Mesothelial cell of epicardium (in vitro differentiated cells): ENCODE results near the gene U2SURP. TPM values are rescaled to one million over a fixed set of nuclear protein-coding genes. Genes with fewer than 3 reads are reported as not detected.

Source experiments
- DNase-seq, 2 experiments: peaks; one replicate each; pipeline ENCODE4 v3.0.0; 2021; ENCODE audit warnings: low spot score in 2 of 2; ENCODE audit not compliant: unreplicated experiment in 2 of 2
- H3K27ac Mint-ChIP-seq: 2 replicates; pipeline ENCODE4 v1.8.0; 2021; ENCODE audit warnings: mixed read lengths
- H3K27me3 Mint-ChIP-seq: 2 replicates; pipeline ENCODE4 v1.8.0; 2021; ENCODE audit warnings: low read depth, mixed read lengths
- H3K36me3 Mint-ChIP-seq: 2 replicates; pipeline ENCODE4 v1.8.0; 2021; ENCODE audit warnings: mixed read lengths
- H3K4me1 Mint-ChIP-seq: 2 replicates; pipeline ENCODE4 v1.8.0; 2021; ENCODE audit warnings: mixed read lengths
- H3K4me3 Mint-ChIP-seq: 2 replicates; pipeline ENCODE4 v1.8.0; 2021; ENCODE audit warnings: mild to moderate bottlenecking, moderate library complexity, mixed read lengths
- H3K9me3 Mint-ChIP-seq: 2 replicates; pipeline ENCODE4 v1.8.0; 2021; ENCODE audit warnings: mixed read lengths
- CTCF ChIP-seq: fragments of 200-600 bp; sonication (generic); IDR thresholded peaks from one replicate; pipeline ENCODE4 v1.5.0; 2021; ENCODE audit warnings: antibody characterized with exemption; ENCODE audit not compliant: unreplicated experiment
- total RNA-seq: library from RNA; stranded (reverse); gene quantifications from 3 replicates; pipeline ENCODE4 v1.2.1, GENCODE V29; 2021

U2SURP gene
- total RNA-seq, 1 donor from 2014 or later, result 141 TPM

- Mint-ChIP-seq H3K27me3 (no peaks in the 10 kb centered on the region), H3K36me3 (no peaks in the 10 kb centered on the region), H3K27ac (no peak overlapping the region), H3K4me1 (peaks cover 22% of the 10 kb centered on the region), H3K9me3 (no peaks in the 10 kb centered on the region), H3K4me3 (no peak overlapping the region)
- no peak for DNase-seq
- TF ChIP-seq CTCF, result no peak
Measured at GRCh38 chr3:143004823-143005222, 3.5 kb downstream of the U2SURP start.

GRCh38 chr3:143010024-143010423 is 8.7 kb downstream of the U2SURP start:
- Mint-ChIP-seq H3K9me3 (no peaks in the 10 kb centered on the region), H3K27me3 (no peaks in the 10 kb centered on the region), H3K4me3 (no peak overlapping the region), H3K27ac (no peak overlapping the region), H3K4me1 (peaks cover 2% of the 10 kb centered on the region), H3K36me3 (peaks cover 6% of the 10 kb centered on the region)
- no peak for TF ChIP-seq CTCF
- DNase-seq, result no peak

GRCh38 chr3:143011705-143012104 is 10.3 kb downstream of the U2SURP start:
- no peak for TF ChIP-seq CTCF
- no peak overlapping the region for H3K27ac Mint-ChIP-seq
- H3K4me1 Mint-ChIP-seq, result peaks cover 2% of the 10 kb centered on the region
- H3K4me3 Mint-ChIP-seq, result no peak overlapping the region
- no peak for DNase-seq
- no peaks in the 10 kb centered on the region for H3K9me3 Mint-ChIP-seq
- H3K27me3 Mint-ChIP-seq, result no peaks in the 10 kb centered on the region
- peaks cover 6% of the 10 kb centered on the region for H3K36me3 Mint-ChIP-seq

GRCh38 chr3:143014921-143015320 is 13.6 kb downstream of the U2SURP start:
- TF ChIP-seq CTCF, result no peak
- DNase-seq, result no peak
- peaks cover 4% of the 10 kb centered on the region for H3K9me3 Mint-ChIP-seq
- H3K27ac Mint-ChIP-seq, result no peak overlapping the region
- no peaks in the 10 kb centered on the region for H3K27me3 Mint-ChIP-seq
- H3K36me3 Mint-ChIP-seq, result peaks cover 27% of the 10 kb centered on the region
- no peaks in the 10 kb centered on the region for H3K4me1 Mint-ChIP-seq
- no peak overlapping the region for H3K4me3 Mint-ChIP-seq

- Mint-ChIP-seq H3K4me1 (no peaks in the 10 kb centered on the region), H3K9me3 (peaks cover 4% of the 10 kb centered on the region), H3K27ac (no peak overlapping the region), H3K36me3 (peaks cover 35% of the 10 kb centered on the region), H3K27me3 (no peaks in the 10 kb centered on the region), H3K4me3 (no peak overlapping the region)
- peak; percentile 76 for TF ChIP-seq CTCF
- no peak for DNase-seq
Measured at GRCh38 chr3:143016321-143016972, 15.1 kb downstream of the U2SURP start.
